H1 (cell line): ENCODE data around the gene PFDN1. TPM values are rescaled to one million over a fixed set of nuclear protein-coding genes. Genes with fewer than 3 reads are reported as not detected.

Experiments used
- CTCF ChIA-PET: fragments of 300-600 bp; sonication (Branson Sonifier 250); formaldehyde crosslinking; loops from one replicate; lab custom pipeline; 2021; ENCODE audit not compliant: partially characterized antibody; lab: Charles Lee
- POLR2A ChIA-PET: fragments of 300-600 bp; sonication (Branson Sonifier 250); formaldehyde crosslinking; loops from one replicate; lab custom pipeline; 2021; ENCODE audit warnings: inconsistent platforms; ENCODE audit not compliant: partially characterized antibody; lab: Charles Lee
- DNase-seq, 2 experiments: peaks; one replicate each; pipeline versions ENCODE4 v3.0.0 to v3.0.0-alpha.2; 2010 to 2022; ENCODE audit warnings: low spot score in 2 of 2, low read depth in 1 of 2, mixed read lengths in 1 of 2
- FAIRE-seq: peaks from 2 replicates; lab custom pipeline; 2011; peaks lifted over from hg19 to GRCh38; lab: Jason Lieb, UNC
- H2AFZ ChIP-seq: 2 replicates; pipeline ENCODE4 v1.8.1; 2012; ENCODE audit warnings: low read length, inconsistent platforms
- H2AK5ac ChIP-seq: 2 replicates; pipeline ENCODE4 v1.6.1; 2013; ENCODE audit warnings: low read depth, low read length
- H2BK120ac ChIP-seq: replicated peaks from 2 replicates; pipeline ENCODE3; 2013; ENCODE audit warnings: low read depth, low read length, inconsistent platforms
- H2BK12ac ChIP-seq: 2 replicates; pipeline ENCODE4 v1.6.1; 2013; ENCODE audit warnings: low read depth, low read length
- H2BK15ac ChIP-seq: 2 replicates; pipeline ENCODE4 v1.6.1; 2013; ENCODE audit warnings: low read length
- H2BK20ac ChIP-seq: 2 replicates; pipeline ENCODE4 v1.6.1; 2013; ENCODE audit warnings: low read length
- H2BK5ac ChIP-seq: 2 replicates; pipeline ENCODE4 v1.6.1; 2013; ENCODE audit warnings: low read depth, low read length
- H3K14ac ChIP-seq: 2 replicates; pipeline ENCODE4 v1.6.1; 2013; ENCODE audit warnings: inconsistent platforms; ENCODE audit not compliant: insufficient read length
- H3K18ac ChIP-seq: 2 replicates; pipeline ENCODE4 v1.6.1; 2013; ENCODE audit warnings: low read length; ENCODE audit errors: extremely low read depth
- H3K23ac ChIP-seq: 2 replicates; pipeline ENCODE4 v1.6.1; 2013; ENCODE audit warnings: inconsistent platforms; ENCODE audit not compliant: insufficient read length
- H3K23me2 ChIP-seq: 2 replicates; pipeline ENCODE4 v1.6.1; 2013; ENCODE audit warnings: low read depth, low read length
- H3K27ac ChIP-seq: 2 replicates; pipeline ENCODE4 v1.6.1; 2011; ENCODE audit warnings: low read depth, low read length, inconsistent platforms
- H3K27me3 ChIP-seq, 4 experiments: replicated peaks in 1 of 4; 1 replicate in 1 of 4; 2 replicates in 3 of 4; pipeline versions ENCODE4 v1.6.1 to v1.8.1; 2011 to 2013; ENCODE audit warnings: low read length in 3 of 4, mild to moderate bottlenecking in 3 of 4, inconsistent platforms in 2 of 4, mixed read lengths in 2 of 4, moderate library complexity in 1 of 4; ENCODE audit not compliant: control insufficient read depth in 3 of 4, insufficient read depth in 3 of 4; ENCODE audit errors: extremely low read depth in 1 of 4
- H3K36me3 ChIP-seq, 4 experiments: 2 replicates each; pipeline versions ENCODE4 v1.6.1 to v1.8.1; 2011 to 2013; ENCODE audit warnings: mild to moderate bottlenecking in 4 of 4, low read length in 3 of 4, moderate library complexity in 2 of 4, control low read depth in 1 of 4, inconsistent platforms in 1 of 4; ENCODE audit not compliant: insufficient read depth in 4 of 4, control insufficient read depth in 2 of 4
- H3K4ac ChIP-seq: replicated peaks from 2 replicates; pipeline ENCODE3; 2013; ENCODE audit warnings: low read length, low read depth, mixed read lengths, inconsistent platforms; ENCODE audit not compliant: insufficient read length
- H3K4me1 ChIP-seq, 4 experiments: replicated peaks in 1 of 4; 1 replicate in 1 of 4; 2 replicates in 3 of 4; pipeline versions ENCODE4 v1.6.1 to v1.8.1; 2011 to 2013; ENCODE audit warnings: low read length in 3 of 4, inconsistent platforms in 2 of 4, mixed read lengths in 1 of 4; ENCODE audit not compliant: insufficient read depth in 4 of 4, control insufficient read depth in 3 of 4
- H3K4me2 ChIP-seq, 2 experiments: 2 replicates each; pipeline versions ENCODE4 v1.6.1 to v1.8.1; 2011 to 2013; ENCODE audit warnings: low read depth in 2 of 2, low read length in 2 of 2, control low read depth in 1 of 2, inconsistent platforms in 1 of 2, mild to moderate bottlenecking in 1 of 2; ENCODE audit not compliant: insufficient read depth in 1 of 2
- H3K4me3 ChIP-seq, 4 experiments: fragments of 200-600, 300-600 bp in 1 of 4; sonication (generic), shearing (Covaris generic), sonication (Bioruptor Twin) in 1 of 4; 2 replicates each; pipeline versions ENCODE4 v1.5.1 to v1.8.1; 2011 to 2016; ENCODE audit warnings: low read length in 4 of 4, low read depth in 3 of 4, control low read depth in 2 of 4, inconsistent platforms in 2 of 4, mild to moderate bottlenecking in 2 of 4, mixed read lengths in 1 of 4, moderate library complexity in 1 of 4; ENCODE audit not compliant: insufficient read depth in 2 of 4; ENCODE audit errors: extremely low read depth in 1 of 4
- H3K56ac ChIP-seq: replicated peaks from 2 replicates; pipeline ENCODE3; 2013; ENCODE audit warnings: low read depth, mild to moderate bottlenecking, mixed read lengths, low read length, inconsistent platforms; ENCODE audit not compliant: insufficient read length
- H3K79me1 ChIP-seq: 2 replicates; pipeline ENCODE4 v1.6.1; 2013; ENCODE audit warnings: low read depth, low read length, control low read depth
- H3K79me2 ChIP-seq, 2 experiments: 2 replicates each; pipeline versions ENCODE4 v1.6.1 to v1.8.1; 2012 to 2013; ENCODE audit warnings: low read length in 2 of 2, mild to moderate bottlenecking in 2 of 2, inconsistent platforms in 1 of 2; ENCODE audit not compliant: insufficient read depth in 2 of 2, control insufficient read depth in 1 of 2
- H3K9ac ChIP-seq, 4 experiments: replicated peaks in 1 of 4; 1 replicate in 1 of 4; 2 replicates in 3 of 4; pipeline versions ENCODE4 v1.6.1 to v1.8.1; 2011 to 2013; ENCODE audit warnings: low read depth in 3 of 4, low read length in 3 of 4, control low read depth in 2 of 4, mild to moderate bottlenecking in 2 of 4, moderate library complexity in 2 of 4, inconsistent platforms in 1 of 4; ENCODE audit errors: extremely low read depth in 1 of 4
- H3K9me3 ChIP-seq, 2 experiments: 2 replicates each; pipeline versions ENCODE4 v1.6.1 to v1.8.1; 2012 to 2013; ENCODE audit warnings: mild to moderate bottlenecking in 2 of 2, moderate library complexity in 2 of 2, control low read depth in 1 of 2, inconsistent platforms in 1 of 2, low read depth in 1 of 2, low read length in 1 of 2, mixed read lengths in 1 of 2; ENCODE audit not compliant: insufficient read depth in 2 of 2
- H4K20me1 ChIP-seq, 2 experiments: replicated peaks in 1 of 2; 2 replicates each; pipeline versions ENCODE3 to v1.8.1; 2011 to 2013; ENCODE audit warnings: inconsistent platforms in 2 of 2, low read length in 2 of 2, mild to moderate bottlenecking in 1 of 2; ENCODE audit not compliant: insufficient read depth in 2 of 2, control insufficient read depth in 1 of 2
- H4K5ac ChIP-seq: 2 replicates; pipeline ENCODE4 v1.6.1; 2013; ENCODE audit warnings: low read length, low read depth, mixed read lengths, inconsistent platforms; ENCODE audit not compliant: insufficient read length
- H4K8ac ChIP-seq: 2 replicates; pipeline ENCODE4 v1.8.0; 2013; ENCODE audit warnings: mild to moderate bottlenecking, moderate library complexity, low read length, inconsistent platforms; ENCODE audit not compliant: insufficient read depth; ENCODE audit errors: extremely low read depth
- H4K91ac ChIP-seq: replicated peaks from 2 replicates; pipeline ENCODE3; 2013; ENCODE audit warnings: low read length, mixed read lengths, inconsistent platforms; ENCODE audit not compliant: insufficient read length
- BRCA1 ChIP-seq: IDR thresholded peaks from 2 replicates; pipeline ENCODE4 v1.6.1; 2012; ENCODE audit warnings: low read depth, low read length, improper control_type of control experiment
- CHD1 ChIP-seq: IDR thresholded peaks from 2 replicates; pipeline ENCODE4 v1.6.1; 2012; ENCODE audit warnings: low read depth, low read length, improper control_type of control experiment
- EP300 ChIP-seq, 2 experiments: IDR thresholded peaks; 1 replicate in 1 of 2; 2 replicates in 1 of 2; pipeline ENCODE4 v1.6.1; 2011 to 2012; ENCODE audit warnings: low read depth in 2 of 2, low read length in 2 of 2, mild to moderate bottlenecking in 2 of 2, borderline replicate concordance in 1 of 2, inconsistent platforms in 1 of 2, moderate library complexity in 1 of 2
- GTF2F1 ChIP-seq: IDR thresholded peaks from 2 replicates; pipeline ENCODE4 v1.6.1; 2012; ENCODE audit warnings: low read depth, low read length, improper control_type of control experiment, borderline replicate concordance
- JUN ChIP-seq: IDR thresholded peaks from 2 replicates; pipeline ENCODE4 v1.6.1; 2011; ENCODE audit warnings: low read depth, mild to moderate bottlenecking, improper control_type of control experiment, low read length
- ZNF274 ChIP-seq: IDR thresholded peaks from 2 replicates; pipeline ENCODE4 v1.7.0; 2012; ENCODE audit warnings: low read length, borderline replicate concordance; ENCODE audit errors: extremely low read depth
- WGBS, 2 experiments: shearing (Covaris generic) in 1 of 2; methylation state at CpG; one replicate each; pipeline versions ENCODE4 v1.1.6 to v1.1.7; 2013 to 2015; ENCODE audit warnings: low lambda C conversion rate in 2 of 2, mixed read lengths in 2 of 2, inconsistent platforms in 1 of 2, low coverage in 1 of 2, missing lambda C conversion rate in 1 of 2; ENCODE audit not compliant: insufficient replicate concordance in 2 of 2, insufficient coverage in 1 of 2, insufficient read length in 1 of 2; ENCODE audit errors: extremely low coverage in 1 of 2, missing lambda C conversion rate in 1 of 2; 5-methylcytosine and 5-hydroxymethylcytosine counted together
- polyA plus RNA-seq, 7 experiments: library from polyadenylated mRNA; depleted of rRNA in 3 of 7; stranded (reverse) in 5 of 7; unstranded in 2 of 7; fragments of >200 nt in 5 of 7; fragments of 200-250 nt in 2 of 7; gene quantifications; 1 replicate in 5 of 7; 2 replicates in 1 of 7; 4 replicates in 1 of 7; pipeline versions ENCODE4 v1.2.1 to v1.2.3, GENCODE V29; 2011 to 2013; ENCODE audit warnings: missing spikeins in 2 of 7, mixed read lengths in 2 of 7
- total RNA-seq: library from RNA; stranded (reverse); fragmentation: NEBNext Ultra II Directional; extraction: Animal tissue kit (Norgen Biotek cat#: 25700); gene quantifications from 2 replicates; pipeline ENCODE4 v1.2.1, GENCODE V29; 2021

PFDN1 gene
- total and polyA plus RNA-seq, 2 of the 8 experiments (the other 6 are each of a cell fraction or from before 2014, with no cell fraction given) = 53.0 to 89.6 TPM

DNA sequence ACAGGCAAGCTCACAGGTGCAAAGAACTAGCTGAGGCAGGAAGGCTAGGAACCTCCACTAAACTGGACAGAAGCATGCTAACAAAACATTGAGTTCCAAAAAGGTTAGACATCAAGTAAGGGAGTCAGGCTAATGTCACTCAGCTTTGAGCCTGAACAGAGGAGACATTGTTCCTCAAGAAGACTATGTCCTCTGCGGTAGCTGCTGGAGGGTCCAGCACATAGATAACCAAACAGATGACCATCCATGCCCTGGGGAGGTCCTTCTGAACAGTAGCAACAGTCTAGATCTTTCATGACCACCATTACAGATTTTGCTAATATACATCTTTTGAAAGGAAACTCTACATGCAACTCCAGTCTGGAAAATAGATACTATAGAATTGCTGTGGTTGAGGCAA lies 70.2 kb downstream of the PFDN1 start:
- Histone ChIP-seq H4K91ac (no peak overlapping the region), H3K4me3 (no peak overlapping the region), H3K23ac (no peak overlapping the region), H3K9me3 (no peaks in the 10 kb centered on the region), H2BK5ac (no peak overlapping the region), H3K9ac (no peak overlapping the region), H3K79me1 (no peaks in the 10 kb centered on the region), H3K27ac (no peak overlapping the region), H3K14ac (no peak overlapping the region), H3K56ac (no peak overlapping the region), H3K36me3 (no peaks in the 10 kb centered on the region), H2BK120ac (no peak overlapping the region), H2BK12ac (no peak overlapping the region), H4K20me1 (peaks cover 1 to 3% of the 10 kb centered on the region in 2 experiments), H4K8ac (no peak overlapping the region), H3K79me2 (no peaks in the 10 kb centered on the region), H2AFZ (no peak overlapping the region), H3K4ac (no peak overlapping the region), H3K4me2 (no peak overlapping the region), H3K27me3 (no peaks in the 10 kb centered on the region; a peak in 1 of 7 replicates), H4K5ac (no peak overlapping the region), H2AK5ac (no peak overlapping the region), H2BK15ac (no peak overlapping the region), H3K23me2 (no peaks in the 10 kb centered on the region), H3K4me1 (no peaks in the 10 kb centered on the region), H2BK20ac (no peak overlapping the region), H3K18ac (no peak overlapping the region)
- TF ChIP-seq ZNF274 = no peak
- no peak for TF ChIP-seq BRCA1
- no peak for TF ChIP-seq EP300 (IDR thresholded peaks at IDR 0.05; ENCODE audit: borderline replicate concordance in 1 of 2, low read depth in 2 of 2, low read length in 2 of 2)
- TF ChIP-seq GTF2F1 = no peak
- TF ChIP-seq JUN = no peak
- TF ChIP-seq CHD1 = no peak
- FAIRE-seq (no peak), DNase-seq (no peak)
- 88% methylated on average over 1 of the region's 1 CpG; no CpG with 5 or more reads in 1 of the 2 experiments for WGBS, 2 experiments
- CTCF ChIA-PET = interaction anchor here (0.5 to 8.4 kb wide), 6 partner anchors 8 to 321 kb away, joined by 3 to 99 read pairs (median 3); no protein-coding TSS in a partner anchor
- POLR2A ChIA-PET = no interaction called here
